Ecto neural progenitor cell (in vitro differentiated cells): ENCODE data around the gene PAK1IP1.
"Not testable (repeated sequence)": the region's sequence is repeated elsewhere in the genome, so short reads cannot be mapped to it uniquely, and the experiment has no call there.

ENCODE experiments used
- DNase-seq: peaks from one replicate; pipeline ENCODE4 v3.0.0-alpha.2; 2018; ENCODE audit warnings: low spot score

PAK1IP1 gene

DNA sequence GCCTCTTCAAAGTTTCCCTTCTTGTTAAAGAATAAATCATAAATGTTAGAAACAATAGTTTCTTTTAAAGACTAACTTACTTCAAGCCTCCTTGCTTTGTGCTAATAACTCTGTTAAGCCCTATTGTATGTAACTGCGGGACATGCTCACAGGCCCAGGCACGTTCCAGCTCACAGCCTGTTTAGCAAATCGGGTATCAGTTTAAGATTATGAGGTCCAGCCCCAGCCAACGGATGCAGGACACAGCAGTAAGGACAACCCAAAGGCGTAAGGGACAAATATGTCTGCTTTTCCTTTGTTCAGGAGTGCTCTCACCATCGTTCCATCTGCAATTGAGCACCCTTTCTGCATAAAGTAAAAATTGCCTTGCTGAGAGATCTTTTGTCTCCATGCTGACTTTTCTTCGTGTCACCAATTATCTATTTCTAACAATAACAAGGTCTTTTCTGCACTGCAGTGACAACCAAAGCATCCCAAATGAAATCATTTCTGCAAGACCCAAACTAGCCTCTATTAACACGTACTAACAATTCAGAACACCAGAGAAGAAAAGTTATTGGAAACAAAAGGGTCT lies 1.7 kb upstream of the PAK1IP1 start:
- peak; percentile 51 for DNase-seq

DNA sequence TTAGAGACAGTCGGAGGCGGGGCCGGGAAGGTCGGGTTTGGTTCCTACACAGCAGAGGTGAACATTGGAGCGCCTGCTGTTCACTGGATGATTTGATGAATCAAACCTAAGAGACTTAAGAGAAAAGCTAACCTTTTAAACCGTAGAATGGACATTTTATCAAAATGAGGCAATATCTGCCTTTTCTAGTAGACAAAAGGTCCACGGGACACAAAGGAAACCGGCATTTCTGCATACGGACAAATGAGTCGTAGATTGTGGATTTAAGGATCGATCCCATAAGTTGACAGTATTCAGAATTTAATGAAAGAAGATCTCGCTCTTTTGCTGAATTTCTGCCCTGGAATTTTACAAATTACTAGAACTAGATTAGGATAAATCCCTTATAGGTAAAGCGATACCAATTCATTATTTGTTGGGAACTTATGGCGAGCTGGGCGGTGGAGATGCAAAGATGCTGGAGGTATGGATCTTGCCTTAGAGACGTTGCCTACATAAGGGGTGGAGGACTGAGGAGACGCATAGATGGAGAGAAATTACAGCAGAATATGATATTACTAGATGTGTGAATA lies 400 bp downstream of the PAK1IP1 start:
- DNase-seq = no peak

DNA sequence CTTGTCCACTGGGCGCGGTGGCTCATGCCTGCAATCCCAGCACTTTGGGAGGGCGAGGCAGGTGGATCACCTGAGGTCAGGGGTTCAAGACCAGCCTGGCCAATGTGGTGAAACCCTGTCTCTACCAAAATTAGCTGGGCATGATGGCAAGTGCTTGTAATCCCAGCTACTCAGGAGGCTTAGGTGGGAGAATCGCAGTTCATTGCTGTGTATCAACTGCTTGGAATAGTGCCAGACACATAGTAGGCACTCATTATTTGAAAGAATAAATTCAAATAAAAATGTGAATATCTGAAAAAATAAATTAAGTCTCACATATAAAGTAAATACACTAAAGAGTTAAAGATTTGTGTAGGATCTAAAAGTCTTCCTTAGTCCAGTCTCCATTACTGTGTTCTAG lies 1.9 kb downstream of the PAK1IP1 start:
- DNase-seq = no peak

DNA sequence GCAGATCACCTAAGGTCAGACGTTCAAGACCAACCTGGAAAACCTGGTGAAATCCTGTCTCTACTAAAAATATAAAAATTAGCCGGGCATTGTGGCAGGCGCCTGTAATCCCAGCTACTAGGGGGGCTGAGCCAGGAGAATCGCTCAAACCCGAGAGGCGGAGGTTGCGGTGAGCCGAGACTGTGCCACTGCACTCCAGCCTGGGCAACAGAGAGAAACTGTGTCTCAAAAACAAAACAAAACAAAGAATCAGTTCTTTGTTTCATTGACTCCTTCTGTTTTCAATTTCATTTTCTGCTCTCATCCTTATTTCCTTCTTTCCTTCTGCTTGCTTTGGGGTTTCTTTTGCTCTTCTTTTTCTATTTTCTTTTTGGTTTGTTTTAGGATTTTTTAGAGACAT lies 19.2 kb downstream of the PAK1IP1 start:
- DNase-seq = no peak

DNA sequence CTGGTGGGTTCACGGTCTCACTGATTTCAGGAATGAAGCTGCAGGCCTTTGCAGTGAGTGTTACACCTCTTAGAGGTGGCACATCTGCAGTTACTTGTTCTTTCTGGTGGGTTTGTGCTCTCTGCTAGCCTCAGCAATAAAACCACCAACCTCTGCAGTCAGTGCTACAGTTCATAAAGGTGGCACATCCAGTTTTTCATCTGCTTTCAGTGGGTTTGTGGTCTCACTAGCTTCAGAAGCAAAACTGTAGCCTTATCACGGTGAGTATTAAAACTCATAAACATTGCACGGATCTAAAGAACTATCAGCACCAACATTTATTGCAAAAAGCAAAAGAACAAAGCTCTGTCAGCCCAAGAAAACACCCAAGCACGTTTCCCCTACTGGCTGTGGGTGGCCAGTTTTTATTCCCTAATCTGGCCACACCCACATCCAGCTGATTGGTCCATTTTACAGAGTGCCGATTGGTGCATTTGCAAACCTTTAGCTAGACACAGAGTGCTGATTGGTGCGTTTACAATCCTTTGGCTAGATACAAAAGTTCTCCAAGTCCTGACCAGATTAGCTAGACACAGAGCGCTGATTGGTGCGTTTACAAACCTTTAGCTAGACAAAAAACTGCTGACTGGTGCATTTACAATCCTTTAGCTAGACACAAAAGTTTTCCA lies 24.7 kb downstream of the PAK1IP1 start:
- DNase-seq = no peak

DNA sequence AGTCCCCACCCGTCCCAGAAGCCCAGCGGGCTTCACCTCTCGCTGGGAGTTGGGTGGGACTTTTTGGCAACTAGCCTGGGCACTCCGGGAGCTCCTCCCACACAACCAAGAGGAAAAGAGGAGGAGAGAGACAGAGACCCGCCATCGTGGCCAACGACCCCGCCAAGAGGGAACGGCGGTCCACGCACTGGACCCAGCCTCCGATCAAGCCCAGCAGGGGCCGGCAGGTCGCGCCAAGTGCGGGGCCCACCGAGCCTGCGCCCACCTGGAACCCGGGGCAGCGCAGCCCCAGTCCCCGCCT lies 25.1 kb downstream of the PAK1IP1 start:
- DNase-seq = no peak

DNA sequence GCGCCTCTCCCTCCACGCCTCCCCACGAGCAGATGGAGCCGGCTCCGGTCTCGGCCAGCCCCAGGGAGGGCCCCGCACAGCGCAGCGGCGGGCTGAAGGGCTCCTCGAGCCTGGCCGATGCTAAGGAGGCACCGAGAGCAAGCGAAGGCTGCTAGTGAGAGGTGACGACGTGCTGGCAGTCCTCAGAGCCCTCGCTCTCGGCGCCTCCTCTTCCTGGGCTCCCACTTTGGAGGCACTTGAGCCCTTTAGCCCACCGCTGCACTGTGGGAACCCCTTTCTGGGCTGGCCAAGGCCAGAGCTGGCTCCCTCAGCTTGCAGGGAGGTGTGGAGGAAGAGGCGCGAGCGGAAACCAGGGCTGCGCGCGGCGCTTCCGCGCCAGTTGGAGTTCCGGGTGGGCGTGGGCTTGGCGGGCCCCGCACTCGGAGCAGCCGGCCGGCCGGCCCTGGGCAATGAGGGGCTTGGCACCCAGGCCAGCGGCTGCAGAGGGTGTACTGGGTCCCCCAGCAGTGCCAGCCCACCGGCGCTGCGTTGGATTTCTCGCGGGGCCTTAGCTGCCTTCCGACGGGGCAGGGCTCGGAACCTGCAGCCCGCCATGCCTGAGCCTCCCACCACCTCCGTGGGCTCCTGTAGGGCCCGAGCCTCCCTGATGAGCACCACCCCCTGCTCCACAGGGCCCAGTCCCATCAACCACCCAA lies 25.6 kb downstream of the PAK1IP1 start:
- no peak for DNase-seq

DNA sequence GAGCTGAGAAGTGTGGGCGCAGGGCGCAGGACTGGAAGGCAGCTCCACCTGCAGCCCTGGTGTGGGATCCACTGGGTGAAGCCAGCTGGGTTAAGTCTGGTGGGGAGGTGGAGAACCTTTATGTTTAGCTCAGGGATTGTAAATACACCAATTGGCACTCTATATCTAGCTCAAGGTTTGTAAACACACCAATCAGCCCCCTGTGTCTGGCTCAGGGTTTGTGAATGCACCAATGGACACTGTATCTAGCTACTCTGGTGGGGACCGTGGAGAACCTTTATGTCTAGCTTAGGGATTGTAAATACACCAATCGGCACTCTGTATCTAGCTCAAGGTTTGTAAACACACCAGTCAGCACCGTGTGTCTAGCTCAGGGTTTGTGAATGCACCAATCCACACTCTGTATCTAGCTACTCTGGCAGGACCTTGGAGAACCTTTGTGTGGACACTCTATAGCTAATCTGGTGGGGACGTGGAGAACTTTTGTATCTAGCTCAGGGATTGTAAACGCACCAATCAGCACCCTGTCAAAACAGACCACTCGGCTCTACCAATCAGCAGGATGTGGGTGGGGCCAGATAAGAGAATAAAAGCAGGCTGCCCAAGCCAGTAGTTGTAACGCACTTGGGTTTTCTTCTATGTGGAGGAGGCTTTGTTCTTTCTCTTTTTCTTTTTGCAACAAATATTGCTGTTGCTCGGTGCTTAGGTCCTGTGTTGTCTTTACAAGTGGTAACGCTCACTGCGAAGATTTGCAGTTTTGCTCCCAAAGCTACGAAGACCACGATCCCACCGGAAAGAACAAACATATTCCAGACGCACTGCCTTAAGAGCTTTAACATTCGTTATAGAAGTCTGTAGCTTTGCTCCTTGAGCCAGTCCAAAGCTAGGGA lies 26.4 kb downstream of the PAK1IP1 start:
- not testable (repeated sequence) for DNase-seq

DNA sequence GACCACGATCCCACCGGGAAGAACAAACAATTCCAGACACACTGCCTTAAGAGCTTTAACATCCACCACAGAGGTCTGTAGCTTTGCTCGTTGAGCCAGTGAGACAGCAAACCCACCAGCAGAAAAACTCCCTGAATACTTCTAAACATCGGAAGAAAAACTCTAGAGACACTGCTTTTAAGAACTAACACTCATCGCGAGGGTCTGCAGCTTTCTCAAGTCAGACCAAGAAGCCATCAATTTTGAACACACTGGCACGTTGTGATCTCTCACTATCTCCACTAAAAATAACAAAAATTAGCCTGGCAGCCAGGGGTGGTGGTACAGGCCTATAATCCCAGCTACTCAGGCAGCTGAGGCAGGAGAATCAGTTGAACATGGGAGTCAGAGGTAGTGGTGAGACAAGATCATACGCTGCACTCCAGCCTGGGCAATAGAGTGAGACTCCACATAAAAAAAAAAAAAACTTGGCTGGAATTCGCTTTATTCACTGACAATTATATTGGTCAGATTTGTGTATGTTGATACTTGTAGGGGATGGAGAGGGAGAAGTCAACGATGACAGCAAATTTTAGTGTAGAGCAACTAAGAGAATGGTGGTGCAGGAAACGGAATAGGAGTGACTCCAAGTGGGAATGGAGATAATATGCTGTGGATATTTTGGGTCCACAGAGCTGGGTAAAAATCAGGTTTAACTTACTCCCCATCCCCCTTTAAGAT lies 27.2 kb downstream of the PAK1IP1 start:
- no peak for DNase-seq

DNA sequence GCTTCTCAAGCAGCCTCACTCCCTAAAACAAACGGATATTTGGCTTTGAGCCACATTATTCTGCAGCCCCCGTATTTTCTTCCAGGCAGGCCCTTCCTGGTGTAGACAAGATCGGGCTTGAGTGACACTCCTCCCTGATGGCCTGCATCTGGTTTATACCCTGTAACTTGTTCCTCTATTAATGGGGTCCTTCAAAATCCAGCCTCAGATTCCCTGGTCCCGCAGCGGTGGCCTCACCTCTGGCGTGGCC lies 27.7 kb downstream of the PAK1IP1 start:
- no peak for DNase-seq

DNA sequence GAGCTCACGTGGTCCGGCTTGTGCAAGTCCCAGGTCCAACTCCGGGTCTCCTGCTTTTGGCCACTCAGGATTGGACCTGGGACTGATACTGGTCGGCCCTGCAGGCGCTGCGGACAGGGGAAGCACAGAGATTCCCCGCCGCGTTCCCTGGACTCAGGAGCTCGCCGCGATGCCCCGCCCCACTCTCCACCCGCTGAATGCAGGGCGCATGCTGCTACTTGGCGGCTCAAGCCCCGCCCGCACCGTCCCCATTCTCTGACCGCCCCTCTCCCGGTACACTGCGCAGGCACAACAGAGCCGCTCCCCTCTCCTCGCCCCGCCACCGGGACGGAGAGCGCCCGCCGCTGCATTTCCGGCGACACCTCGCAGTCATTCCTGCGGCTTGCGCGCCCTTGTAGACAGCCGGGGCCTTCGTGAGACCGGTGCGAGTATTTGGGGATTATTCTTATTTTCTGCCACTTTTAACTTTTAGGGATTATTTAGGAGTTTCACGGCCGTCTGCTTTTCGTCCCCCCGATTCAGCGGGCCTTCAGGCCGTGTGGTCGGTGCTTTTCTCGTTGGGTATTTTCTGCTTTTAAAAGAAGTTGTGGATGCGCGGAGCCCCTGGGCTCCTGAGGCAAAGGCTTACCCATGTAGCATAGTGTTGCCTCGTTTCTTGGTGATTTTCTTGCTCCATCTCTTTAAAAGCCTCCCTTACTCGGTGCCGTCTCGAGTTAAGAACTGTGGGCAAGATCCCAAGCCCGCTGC lies 28.2 kb downstream of the PAK1IP1 start, which contains the start of gene TMEM14C:
TSS of gene TMEM14C (plus strand) at position 251 of the 747 bp plus-strand sequence. CDS start 1,544 bp downstream, outside the sequence.
- DNase-seq = peak; percentile 99

DNA sequence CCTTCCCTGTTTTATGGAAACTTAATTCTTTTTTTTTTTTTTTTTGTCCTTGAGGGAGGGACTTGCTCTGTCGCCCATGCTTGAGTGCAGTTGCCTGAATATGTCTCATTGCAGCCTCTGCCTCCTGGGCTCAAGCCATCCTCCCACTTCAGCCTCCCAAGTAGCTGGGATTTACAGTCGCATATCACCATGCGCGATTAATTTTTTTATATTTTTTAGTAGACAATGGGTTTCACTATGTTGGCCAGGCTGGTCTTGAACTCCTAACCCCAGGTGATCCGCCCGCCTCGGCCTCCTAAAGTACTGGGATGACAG lies 28.8 kb downstream of the PAK1IP1 start:
- no peak for DNase-seq

DNA sequence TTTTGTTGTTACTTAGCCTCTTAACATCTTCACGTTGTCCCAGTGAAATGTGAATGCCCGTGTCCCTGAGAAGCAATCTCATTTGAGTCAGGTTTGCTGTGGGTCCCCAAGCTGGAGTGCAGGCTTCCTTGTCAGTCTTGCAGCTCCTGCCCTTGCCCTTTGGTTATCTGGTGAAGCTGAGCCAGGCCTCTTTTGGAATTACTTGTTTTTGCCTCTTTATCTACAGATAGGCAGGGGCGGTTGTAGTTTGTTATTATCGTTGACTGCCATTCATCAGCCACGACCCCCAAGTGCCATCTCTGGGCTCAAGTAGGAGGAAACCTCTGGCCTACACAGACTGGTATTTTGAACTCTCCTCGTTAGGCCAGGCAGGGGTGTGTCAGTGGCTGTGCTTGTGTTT lies 30.3 kb downstream of the PAK1IP1 start:
- DNase-seq = no peak

DNA sequence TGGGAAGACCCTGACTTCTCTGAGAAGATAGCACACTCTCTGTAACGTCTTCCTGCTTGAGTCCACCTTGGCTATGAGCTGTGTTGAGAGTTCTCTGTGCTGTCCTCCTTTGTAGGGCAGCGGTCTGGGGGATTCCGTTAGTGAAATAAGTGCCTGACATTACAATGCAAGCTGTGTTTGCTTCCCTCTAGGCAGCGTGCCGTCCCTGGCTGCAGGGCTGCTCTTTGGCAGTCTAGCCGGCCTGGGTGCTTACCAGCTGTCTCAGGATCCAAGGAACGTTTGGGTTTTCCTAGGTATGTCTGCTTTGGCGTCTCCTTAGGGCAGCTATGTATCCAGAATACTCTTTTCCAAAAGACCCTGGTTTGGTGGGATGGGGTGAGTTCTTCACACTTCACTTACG lies 30.9 kb downstream of the PAK1IP1 start:
- DNase-seq = no peak

DNA sequence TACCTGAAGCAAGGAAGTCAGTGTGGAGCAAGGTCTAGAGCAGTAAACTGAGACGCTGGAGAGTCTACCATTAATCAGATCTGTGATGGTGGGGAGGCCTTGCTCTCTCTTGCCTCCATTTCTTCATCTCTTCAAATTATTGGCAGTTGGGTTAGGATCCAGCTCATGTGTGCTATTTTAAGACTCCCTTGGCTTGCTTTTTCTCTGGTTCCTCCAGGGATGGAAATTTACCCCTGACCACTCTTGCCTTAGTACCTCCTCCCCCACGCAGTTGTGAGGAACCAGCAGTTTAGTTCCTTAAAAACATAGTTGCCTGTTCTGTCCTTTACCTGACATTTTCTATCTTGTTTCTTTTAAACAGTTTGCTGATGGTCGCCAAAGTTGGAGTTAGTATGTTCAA lies 35.5 kb downstream of the PAK1IP1 start:
- no peak for DNase-seq

DNA sequence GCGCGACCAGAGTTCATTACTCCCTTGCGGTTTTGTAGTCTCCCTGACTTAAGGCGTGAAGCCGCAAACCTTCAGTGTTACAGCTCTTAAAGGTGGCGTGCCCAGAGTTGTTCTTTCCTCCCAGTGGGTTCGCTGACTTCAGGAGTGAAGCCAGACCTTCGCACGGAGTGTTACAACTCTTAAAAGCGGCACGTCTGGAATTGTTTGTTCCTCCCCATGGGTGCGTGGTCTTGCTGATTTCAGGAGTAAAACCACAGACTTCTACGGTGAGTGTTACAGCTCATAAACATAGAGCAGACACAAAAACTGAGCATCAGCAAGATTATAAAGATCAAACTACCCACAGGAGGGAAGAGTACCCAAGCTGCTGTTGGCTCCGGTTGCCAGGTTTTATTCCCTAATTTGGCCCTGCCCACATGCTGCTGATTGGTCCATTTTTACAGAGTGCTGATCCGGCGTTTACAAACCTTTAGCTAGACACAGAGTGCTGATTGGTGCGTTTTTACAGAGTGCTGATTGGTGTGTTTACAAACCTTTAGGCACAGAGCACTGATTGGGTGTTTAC lies 38.5 kb downstream of the PAK1IP1 start:
- no peak for DNase-seq

DNA sequence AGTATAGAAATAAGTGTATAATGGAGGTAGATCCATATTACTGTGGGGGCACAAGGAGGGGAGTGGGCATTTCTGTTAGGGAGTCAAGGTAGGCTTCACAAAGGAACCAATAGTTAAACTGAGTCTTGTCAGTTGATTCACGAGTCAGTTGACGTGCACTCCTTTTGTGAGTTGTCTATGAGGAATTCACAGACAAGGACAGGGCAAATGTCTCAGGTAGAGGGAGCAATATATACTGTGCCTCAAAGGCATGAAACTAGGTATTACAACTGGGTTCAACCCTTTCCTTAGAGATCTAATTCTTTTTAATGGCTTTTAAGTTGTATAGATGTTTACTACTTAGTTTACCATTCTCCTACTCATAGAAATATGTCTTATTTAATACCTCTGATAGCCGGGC lies 39.1 kb downstream of the PAK1IP1 start:
- DNase-seq = no peak

DNA sequence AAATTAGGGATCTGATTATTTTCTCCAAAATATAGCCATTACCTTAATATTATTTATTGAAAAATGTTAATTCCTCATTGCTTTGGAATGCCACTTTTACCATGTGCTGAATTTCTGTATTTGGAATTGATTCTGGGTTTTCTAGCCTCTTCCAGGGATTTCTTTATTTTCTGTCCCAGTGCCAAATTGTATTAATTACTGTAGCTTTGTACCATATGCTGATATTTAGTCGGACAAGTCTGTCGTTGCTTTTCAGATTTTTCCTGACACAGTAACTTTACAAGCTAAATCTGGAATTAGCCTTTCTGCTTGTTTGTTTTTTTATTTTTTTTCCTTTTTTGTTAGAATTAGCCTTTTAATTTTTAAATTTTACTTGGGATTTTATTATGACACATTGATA lies 42.0 kb downstream of the PAK1IP1 start:
- no peak for DNase-seq

DNA sequence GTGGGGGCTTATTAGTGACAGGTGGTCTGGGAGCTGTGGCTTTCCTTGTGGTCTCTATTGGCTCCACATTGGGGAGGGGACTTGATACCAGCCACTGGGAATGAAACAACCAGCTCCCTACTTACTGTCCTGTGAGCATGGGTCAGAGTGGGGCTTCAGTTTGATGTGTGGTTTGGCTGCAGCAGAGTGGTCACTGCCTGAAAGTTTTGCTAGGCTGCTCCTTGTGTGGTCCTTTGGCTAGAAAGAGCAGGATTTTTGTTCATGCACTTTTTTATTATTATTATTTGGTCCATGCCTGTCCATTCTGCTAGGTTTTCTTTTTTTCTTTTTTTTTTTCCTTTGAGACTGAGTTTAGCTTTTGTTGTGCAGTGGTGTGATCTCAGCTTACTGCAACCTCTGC lies 45.3 kb downstream of the PAK1IP1 start:
- no peak for DNase-seq

DNA sequence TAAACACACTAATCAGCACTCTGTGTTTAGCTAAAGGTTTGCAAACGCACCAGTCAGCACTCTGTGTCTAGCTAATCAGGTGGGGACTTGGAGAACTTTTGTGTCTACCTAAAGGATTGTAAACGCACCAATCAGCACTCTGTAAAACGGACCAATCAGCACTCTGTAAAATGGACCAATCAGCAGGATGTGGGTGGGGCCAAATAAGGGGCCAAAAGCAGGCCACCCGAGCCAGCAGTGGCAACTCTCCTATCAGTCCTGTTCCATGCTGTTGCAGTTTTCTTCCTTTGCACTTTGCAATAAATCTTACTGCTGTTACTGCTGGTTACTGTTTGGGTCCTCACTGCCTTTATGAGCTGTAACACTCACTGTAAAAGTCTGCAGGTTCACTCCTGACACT lies 46.9 kb downstream of the PAK1IP1 start:
- not testable (repeated sequence) for DNase-seq

DNA sequence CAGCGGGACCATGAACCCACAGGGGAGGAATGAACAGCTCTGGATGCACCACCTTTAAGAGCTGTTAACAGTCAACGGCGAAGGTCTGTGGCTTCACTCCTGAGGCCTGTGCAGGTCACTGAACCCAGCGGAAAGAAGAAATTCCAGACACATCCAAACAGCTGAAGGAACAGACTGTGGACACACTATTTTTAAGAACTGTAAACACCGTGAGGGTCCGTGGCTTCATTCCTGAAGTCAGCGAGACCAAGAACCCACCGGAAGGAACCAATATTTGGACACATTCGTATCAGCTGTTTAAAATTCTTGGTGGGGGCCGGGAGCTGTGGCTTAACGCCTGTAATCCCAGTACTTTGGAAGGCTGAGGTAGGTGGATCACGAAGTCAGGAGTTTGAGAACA lies 47.5 kb downstream of the PAK1IP1 start:
- no peak for DNase-seq
